22Rv1 (cell line): Measurements from ENCODE around the gene RPS19BP1.

Experiments used
- CTCF ChIP-seq: fragments of 450-650 bp; IDR thresholded peaks from 2 replicates; pipeline ENCODE4 v1.5.1; 2017; ENCODE audit warnings: mild to moderate bottlenecking
- ZFX ChIP-seq: fragments of 450-650 bp; IDR thresholded peaks from 2 replicates; pipeline ENCODE4 v1.6.1; 2017; ENCODE audit warnings: antibody characterized with exemption, borderline replicate concordance

GRCh38 chr22:39530116-39530515 lies 2.4 kb downstream of the RPS19BP1 start:
- TF ChIP-seq CTCF (no peak), ZFX (no peak)
